ENCODE measurements around the gene ZXDC. TPM values are rescaled to one million over a fixed set of nuclear protein-coding genes. Genes with fewer than 3 reads are reported as not detected.

Gene ZXDC
- total RNA-seq, 2 experiments from 2014 or later: 26.6 to 27.3 TPM

DNA sequence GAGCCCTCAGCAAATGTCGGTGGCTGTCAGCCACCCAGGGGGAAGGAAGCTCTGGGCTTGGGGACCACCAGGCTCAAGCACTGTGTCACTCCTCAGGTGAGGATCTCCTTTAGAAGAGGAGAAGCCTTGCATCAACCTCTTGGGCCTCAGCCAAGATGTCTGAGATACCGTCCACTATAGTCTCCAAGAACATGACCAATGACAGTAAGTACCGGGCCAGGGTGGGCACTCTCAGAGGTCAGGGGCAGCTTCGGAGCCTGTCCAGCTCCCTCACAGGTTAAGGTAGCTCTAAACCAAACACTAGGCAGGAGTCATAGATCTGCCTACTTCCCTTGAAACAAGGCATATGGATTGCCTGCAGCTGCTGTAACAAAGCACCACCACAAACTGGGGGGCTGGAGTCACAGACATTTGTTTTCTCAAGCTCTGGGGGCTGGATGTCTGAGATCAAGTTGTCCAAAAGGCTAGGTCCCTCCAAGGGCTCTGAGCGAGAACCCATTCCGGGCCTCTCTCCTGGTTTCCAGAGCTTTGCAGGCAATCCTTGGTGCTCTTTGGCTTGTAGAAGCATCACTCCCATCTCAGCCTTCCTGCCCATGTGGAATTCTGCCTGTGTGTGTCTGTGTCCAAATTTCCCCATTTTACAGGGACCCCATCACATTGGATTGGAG is 79.7 kb downstream of the ZXDC start:
- peaks cover 2% of the 10 kb centered on the region for H3K4me1 Mint-ChIP-seq (ENCODE audit: low read depth)
- peaks cover 44% of the 10 kb centered on the region for H3K27me3 Mint-ChIP-seq (ENCODE audit: low read depth)
- no peak overlapping the region for H3K4me3 Mint-ChIP-seq
- CTCF ChIA-PET: interaction anchor here (1.0 kb wide), 1 partner anchor 76 kb away, joined by 4 read pairs; no protein-coding TSS in a partner anchor
- H3K36me3 Mint-ChIP-seq (ENCODE audit: low read depth): no peaks in the 10 kb centered on the region
- ATAC-seq (no peak), DNase-seq (no peak)
- H3K9me3 Mint-ChIP-seq (ENCODE audit: insufficient read depth): no peaks in the 10 kb centered on the region
- POLR2A ChIA-PET: no interaction called here
- H3K27ac Mint-ChIP-seq: no peak overlapping the region

DNA sequence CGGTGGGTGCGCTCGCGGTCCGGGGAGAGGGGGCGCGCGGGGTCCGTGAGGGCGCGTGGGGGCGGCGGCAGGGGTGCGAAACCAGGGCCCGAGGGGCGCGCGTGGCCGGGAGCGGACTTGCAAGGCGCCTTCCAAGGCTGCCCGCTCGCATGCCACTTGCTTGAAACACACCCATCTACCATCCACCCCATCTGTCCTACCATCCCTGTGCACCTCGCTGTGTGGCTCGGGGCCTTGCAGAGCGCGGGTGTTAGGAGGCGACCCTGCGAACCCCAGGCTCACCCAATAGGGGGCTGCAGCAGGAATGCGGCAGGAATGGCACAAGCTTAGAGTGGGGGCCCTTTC is 80.7 kb downstream of the ZXDC start:
- no peak for ATAC-seq
- Mint-ChIP-seq H3K36me3 (ENCODE audit: low read depth) (no peaks in the 10 kb centered on the region), H3K4me3 (no peak overlapping the region), H3K9me3 (ENCODE audit: insufficient read depth) (no peaks in the 10 kb centered on the region), H3K27me3 (ENCODE audit: low read depth) (peaks cover 47% of the 10 kb centered on the region), H3K27ac (no peak overlapping the region), H3K4me1 (ENCODE audit: low read depth) (peaks cover 9% of the 10 kb centered on the region)
- ChIA-PET CTCF (no interaction called here), POLR2A (no interaction called here)
- DNase-seq: no peak

GRCh38 chr3:126394179-126394976 is 81.3 kb downstream of the ZXDC start, which contains the start of gene CFAP100:
Gene CFAP100, plus strand, starts transcription at chr3:126394909. Its CDS starts 1,092 bp downstream, at chr3:126396001.
- ChIA-PET CTCF (no interaction called here), POLR2A (no interaction called here)
- Mint-ChIP-seq H3K4me1 (ENCODE audit: low read depth) (peaks cover 13% of the 10 kb centered on the region), H3K9me3 (ENCODE audit: insufficient read depth) (no peaks in the 10 kb centered on the region), H3K27ac (no peak within 1 kb of the TSS), H3K4me3 (no peak within 1 kb of the TSS), H3K36me3 (ENCODE audit: low read depth) (no peaks in the 10 kb centered on the region), H3K27me3 (ENCODE audit: low read depth) (peaks cover 50% of the 10 kb centered on the region)
- DNase-seq (no peak), ATAC-seq (no peak)

- DNase-seq (no peak), ATAC-seq (no peak)
- Mint-ChIP-seq H3K27ac (no peak overlapping the region), H3K9me3 (ENCODE audit: insufficient read depth) (no peaks in the 10 kb centered on the region), H3K4me3 (no peak overlapping the region), H3K27me3 (ENCODE audit: low read depth) (peaks cover 53% of the 10 kb centered on the region), H3K4me1 (ENCODE audit: low read depth) (peaks cover 13% of the 10 kb centered on the region), H3K36me3 (ENCODE audit: low read depth) (no peaks in the 10 kb centered on the region)
- POLR2A ChIA-PET: no interaction called here
- CTCF ChIA-PET: no interaction called here
These were observed 82.1 kb downstream of the ZXDC start for GRCh38 chr3:126393563-126393962.

- ATAC-seq: no peak
- peaks cover 13% of the 10 kb centered on the region for H3K4me1 Mint-ChIP-seq (ENCODE audit: low read depth)
- peaks cover 59% of the 10 kb centered on the region for H3K27me3 Mint-ChIP-seq (ENCODE audit: low read depth)
- ChIA-PET CTCF (no interaction called here), POLR2A (no interaction called here)
- DNase-seq: no peak
- no peaks in the 10 kb centered on the region for H3K9me3 Mint-ChIP-seq (ENCODE audit: insufficient read depth)
- no peaks in the 10 kb centered on the region for H3K36me3 Mint-ChIP-seq (ENCODE audit: low read depth)
- H3K4me3 Mint-ChIP-seq: no peak overlapping the region
- H3K27ac Mint-ChIP-seq: no peak overlapping the region
These were observed 83.4 kb downstream of the ZXDC start for GRCh38 chr3:126392246-126392645.

DNA sequence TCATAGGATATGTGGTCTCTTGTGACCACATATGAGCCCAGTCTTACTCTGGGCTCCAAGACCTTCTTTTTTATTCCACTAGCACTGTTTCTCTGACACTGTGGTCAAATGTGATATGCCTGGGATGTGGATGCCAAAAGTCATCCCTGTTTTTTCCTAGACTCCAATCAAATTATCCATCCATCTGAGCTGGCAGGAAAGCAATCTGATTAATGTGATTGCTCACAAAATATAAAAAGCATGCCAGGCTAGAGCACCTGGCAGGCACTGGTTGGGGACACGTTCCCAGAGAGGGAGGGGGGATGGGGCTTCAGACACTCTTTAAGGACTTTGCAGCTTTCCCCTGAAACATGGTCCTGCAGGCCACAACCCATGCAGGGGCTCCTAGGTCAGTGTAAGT is 84.1 kb downstream of the ZXDC start:
- Mint-ChIP-seq H3K27me3 (ENCODE audit: low read depth) (peaks cover 57% of the 10 kb centered on the region), H3K27ac (no peak overlapping the region), H3K4me3 (no peak overlapping the region), H3K4me1 (ENCODE audit: low read depth) (peaks cover 13% of the 10 kb centered on the region), H3K9me3 (ENCODE audit: insufficient read depth) (no peaks in the 10 kb centered on the region), H3K36me3 (ENCODE audit: low read depth) (no peaks in the 10 kb centered on the region)
- DNase-seq (no peak), ATAC-seq (no peak)
- POLR2A ChIA-PET: no interaction called here
- CTCF ChIA-PET: no interaction called here

DNA sequence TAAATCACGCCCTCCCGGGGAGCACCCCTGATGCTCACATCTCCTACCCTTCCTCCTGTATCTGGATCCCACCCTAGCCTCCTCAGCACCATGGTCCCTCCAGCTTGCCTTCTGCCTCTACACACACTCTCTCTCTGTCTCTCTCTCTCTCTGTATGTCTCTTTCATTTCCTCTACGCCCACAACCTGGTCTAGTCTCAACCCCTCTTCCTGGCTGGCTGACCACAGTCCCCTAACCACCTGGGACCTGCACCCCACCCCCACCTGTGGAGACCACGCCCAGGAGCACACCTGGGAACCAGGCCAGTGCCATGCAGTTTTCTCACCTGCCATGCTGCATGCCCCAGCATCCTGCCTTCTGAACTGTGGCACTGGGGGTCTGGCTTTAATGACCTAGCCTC is 84.9 kb downstream of the ZXDC start:
- Mint-ChIP-seq H3K36me3 (ENCODE audit: low read depth) (no peaks in the 10 kb centered on the region), H3K27me3 (ENCODE audit: low read depth) (peaks cover 55% of the 10 kb centered on the region), H3K9me3 (ENCODE audit: insufficient read depth) (no peaks in the 10 kb centered on the region), H3K27ac (no peak overlapping the region), H3K4me3 (no peak overlapping the region), H3K4me1 (ENCODE audit: low read depth) (peaks cover 13% of the 10 kb centered on the region)
- ATAC-seq (no peak), DNase-seq (no peak)
- ChIA-PET POLR2A (no interaction called here), CTCF (no interaction called here)

DNA sequence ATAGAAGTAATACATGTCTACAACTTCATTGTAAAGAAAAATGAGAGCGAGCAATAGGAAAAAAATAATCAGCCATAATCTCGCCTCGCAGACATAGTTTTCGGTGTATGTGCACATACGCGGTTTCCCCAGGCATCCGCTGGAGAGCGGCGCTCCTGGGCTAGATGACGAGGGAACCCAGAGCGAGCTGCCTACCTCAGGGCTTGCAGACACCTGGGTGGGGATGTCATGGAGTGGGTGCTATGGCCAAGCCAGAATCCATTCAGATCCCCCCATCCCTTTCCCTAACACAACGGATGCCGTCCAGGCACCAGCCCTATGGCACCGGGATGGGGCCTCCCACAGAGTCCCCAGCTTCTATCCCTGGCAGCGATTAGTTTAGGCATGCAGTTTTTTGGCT is 85.5 kb downstream of the ZXDC start:
- Mint-ChIP-seq H3K36me3 (ENCODE audit: low read depth) (no peaks in the 10 kb centered on the region), H3K27ac (no peak overlapping the region), H3K27me3 (ENCODE audit: low read depth) (peaks cover 51% of the 10 kb centered on the region), H3K9me3 (ENCODE audit: insufficient read depth) (no peaks in the 10 kb centered on the region), H3K4me1 (ENCODE audit: low read depth) (peaks cover 13% of the 10 kb centered on the region), H3K4me3 (no peak overlapping the region)
- ChIA-PET CTCF (no interaction called here), POLR2A (no interaction called here)
- DNase-seq: no peak
- ATAC-seq: no peak

GRCh38 chr3:126389794-126390146 is 85.9 kb downstream of the ZXDC start:
- Mint-ChIP-seq H3K4me1 (ENCODE audit: low read depth) (peaks cover 13% of the 10 kb centered on the region), H3K4me3 (no peak overlapping the region), H3K27ac (no peak overlapping the region), H3K9me3 (ENCODE audit: insufficient read depth) (no peaks in the 10 kb centered on the region), H3K27me3 (ENCODE audit: low read depth) (peaks cover 48% of the 10 kb centered on the region), H3K36me3 (ENCODE audit: low read depth) (no peaks in the 10 kb centered on the region)
- POLR2A ChIA-PET: no interaction called here
- no peak for ATAC-seq
- DNase-seq: no peak
- CTCF ChIA-PET: interaction anchor here (1.2 kb wide), 1 partner anchor 234 kb away, joined by 3 read pairs; no protein-coding TSS in a partner anchor

GRCh38 chr3:126389112-126389793 is 86.4 kb downstream of the ZXDC start:
- ChIA-PET POLR2A (no interaction called here), CTCF (interaction anchor here (0.7 to 1.2 kb wide), 3 partner anchors 144 to 256 kb away, joined by 3 to 5 read pairs (median 3); no protein-coding TSS in a partner anchor)
- H3K9me3 Mint-ChIP-seq (ENCODE audit: insufficient read depth): no peaks in the 10 kb centered on the region
- peaks cover 13% of the 10 kb centered on the region for H3K4me1 Mint-ChIP-seq (ENCODE audit: low read depth)
- ATAC-seq (peak; percentile 83), DNase-seq (peak; percentile 51)
- no peaks in the 10 kb centered on the region for H3K36me3 Mint-ChIP-seq (ENCODE audit: low read depth)
- H3K27me3 Mint-ChIP-seq (ENCODE audit: low read depth): peaks cover 48% of the 10 kb centered on the region
- H3K4me3 Mint-ChIP-seq: no peak overlapping the region
- no peak overlapping the region for H3K27ac Mint-ChIP-seq
